HepG2 (cell line): ENCODE measurements around the gene ERCC5. TPM values are rescaled to one million over a fixed set of nuclear protein-coding genes. Genes with fewer than 3 reads are reported as not detected.

ENCODE experiments used
- HNRNPUL1 ChIP-seq: fragments of 200-400 bp; formaldehyde crosslinking; IDR thresholded peaks from 2 replicates; pipeline ENCODE4 v1.6.1; 2017; ENCODE audit warnings: low read depth, mild to moderate bottlenecking, low read length, moderate library complexity
- KAT8 ChIP-seq: IDR thresholded peaks from 2 replicates; pipeline ENCODE4 v1.6.1; 2016; ENCODE audit warnings: missing genetic modification reagents, missing compliant biosample characterization
- MEF2D ChIP-seq: sonication (generic); formaldehyde crosslinking; IDR thresholded peaks from 2 replicates; pipeline ENCODE4 v1.5.1; 2020; ENCODE audit warnings: mild to moderate bottlenecking, missing genetic modification reagents
- MYNN ChIP-seq: sonication (generic); formaldehyde crosslinking; IDR thresholded peaks from 2 replicates; pipeline ENCODE4 v1.4.0; 2020; ENCODE audit warnings: mild to moderate bottlenecking, low read depth, missing genetic modification reagents
- STAT5B ChIP-seq: sonication (generic); formaldehyde crosslinking; IDR thresholded peaks from 2 replicates; pipeline ENCODE4 v1.4.0; 2020; ENCODE audit warnings: missing genetic modification reagents
- TAF15 ChIP-seq: fragments of 200-400 bp; formaldehyde crosslinking; IDR thresholded peaks from one replicate; pipeline ENCODE4 v1.6.1; 2018; ENCODE audit warnings: mild to moderate bottlenecking, low read depth, low read length; ENCODE audit not compliant: poor library complexity, severe bottlenecking
- ZBTB21 ChIP-seq: sonication (generic); formaldehyde crosslinking; IDR thresholded peaks from 2 replicates; pipeline ENCODE4 v1.4.0; 2020; ENCODE audit warnings: missing genetic modification reagents
- ZNF10 ChIP-seq: sonication (generic); formaldehyde crosslinking; IDR thresholded peaks from 2 replicates; pipeline ENCODE4 v1.4.0; 2020; ENCODE audit warnings: mild to moderate bottlenecking, low read depth, missing genetic modification reagents, borderline replicate concordance
- ZNF101 ChIP-seq: sonication (generic); formaldehyde crosslinking; IDR thresholded peaks from 2 replicates; pipeline ENCODE4 v1.4.0; 2020; ENCODE audit warnings: mild to moderate bottlenecking, low read depth, missing genetic modification reagents, borderline replicate concordance
- ZNF326 ChIP-seq: sonication (generic); formaldehyde crosslinking; IDR thresholded peaks from 2 replicates; pipeline ENCODE4 v1.4.0; 2020; ENCODE audit warnings: missing genetic modification reagents, borderline replicate concordance
- ZNF441 ChIP-seq: sonication (generic); formaldehyde crosslinking; IDR thresholded peaks from 2 replicates; pipeline ENCODE4 v1.7.0; 2021; ENCODE audit warnings: missing genetic modification reagents, borderline replicate concordance
- ZNF652 ChIP-seq: IDR thresholded peaks from 2 replicates; pipeline ENCODE4 v1.6.1; 2016; ENCODE audit warnings: low read depth, borderline replicate concordance
- ZNF891 ChIP-seq: sonication (generic); formaldehyde crosslinking; IDR thresholded peaks from 2 replicates; pipeline ENCODE4 v1.5.0; 2020; ENCODE audit warnings: mild to moderate bottlenecking, missing genetic modification reagents
- polyA plus RNA-seq, 8 experiments: library from polyadenylated mRNA; depleted of rRNA in 3 of 8; stranded (reverse) in 7 of 8; unstranded in 1 of 8; fragments of >200 nt; fragmentation: Illumina TruSeq in 4 of 8; extraction: Trizol in 4 of 8; gene quantifications; 2 replicates each; pipeline versions ENCODE4 v1.2.1 to v1.2.3, GENCODE V29; 2011 to 2016; ENCODE audit warnings: low read depth in 4 of 8, missing spikeins in 1 of 8, mixed read lengths in 1 of 8; ENCODE audit not compliant: insufficient read depth in 1 of 8
- total RNA-seq, 5 experiments: library from RNA; depleted of rRNA; stranded (reverse); fragments of >200 nt; fragmentation: Illumina TruSeq; extraction: Trizol; gene quantifications; 2 replicates each; pipeline ENCODE4 v1.2.3, GENCODE V29; 2016; ENCODE audit warnings: low read depth in 1 of 5
- TF ChIP-seq, protein P1 (sequence below): sonication (generic); formaldehyde crosslinking; IDR thresholded peaks from 2 replicates; pipeline ENCODE4 v1.4.0; 2020; ENCODE audit warnings: missing genetic modification reagents, borderline replicate concordance
- TF ChIP-seq, protein P2 (sequence below): sonication (generic); formaldehyde crosslinking; IDR thresholded peaks from 2 replicates; pipeline ENCODE4 v1.4.0; 2020; ENCODE audit warnings: mild to moderate bottlenecking, missing genetic modification reagents, borderline replicate concordance
- TF ChIP-seq, protein P3 (sequence below): sonication (generic); formaldehyde crosslinking; IDR thresholded peaks from 2 replicates; pipeline ENCODE4 v1.4.0; 2020; ENCODE audit warnings: mild to moderate bottlenecking, missing genetic modification reagents, borderline replicate concordance
- TF ChIP-seq, protein P4 (sequence below): sonication (generic); formaldehyde crosslinking; IDR thresholded peaks from 2 replicates; pipeline ENCODE4 v1.5.1; 2020; ENCODE audit warnings: mild to moderate bottlenecking, missing genetic modification reagents, moderate library complexity

Gene ERCC5
- total and polyA plus RNA-seq, 2 of the 13 experiments (the other 11 are each of a cell fraction or from before 2014, with no cell fraction given): 12.9 to 35.5 TPM

DNA sequence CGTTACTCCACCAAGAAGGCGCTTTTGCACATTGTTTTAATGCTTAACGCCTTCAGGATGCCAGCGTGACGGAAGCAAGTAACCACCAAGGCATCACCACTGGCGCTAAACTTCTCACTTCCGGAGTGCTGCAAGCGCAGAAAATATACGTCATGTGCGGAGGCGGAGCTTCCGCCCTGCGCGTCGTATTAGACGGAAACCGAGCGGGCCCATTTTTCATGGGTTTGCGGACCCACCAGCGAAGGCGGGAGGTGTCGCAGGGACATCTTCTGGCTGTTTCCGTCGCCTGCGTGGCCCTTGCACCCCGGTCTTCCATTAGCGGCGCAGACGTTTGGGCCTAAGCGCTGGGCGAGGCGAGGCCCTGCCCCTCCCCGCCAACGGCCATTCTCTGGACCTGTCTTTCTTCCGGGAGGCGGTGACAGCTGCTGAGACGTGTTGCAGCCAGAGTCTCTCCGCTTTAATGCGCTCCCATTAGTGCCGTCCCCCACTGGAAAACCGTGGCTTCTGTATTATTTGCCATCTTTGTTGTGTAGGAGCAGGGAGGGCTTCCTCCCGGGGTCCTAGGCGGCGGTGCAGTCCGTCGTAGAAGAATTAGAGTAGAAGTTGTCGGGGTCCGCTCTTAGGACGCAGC, at the start of gene ERCC5 (continued):
- peak; percentile 83 for TF ChIP-seq TAF15
- 0 out of 2 replicates have a peak, but pooled peaks have one; percentile 20 for TF ChIP-seq ZNF652 (CRISPR knock-in tag)
- TF ChIP-seq MYNN (CRISPR knock-in tag): no peak
- TF ChIP-seq ZNF10 (CRISPR knock-in tag): no peak
- TF ChIP-seq ZNF891 (CRISPR knock-in tag): peak; percentile 95; the same call in 1 of the 2 replicates
- peak; percentile 97 for TF ChIP-seq ZBTB21 (CRISPR knock-in tag)
- no peak for TF ChIP-seq STAT5B (CRISPR knock-in tag)
- TF ChIP-seq ZNF326 (CRISPR knock-in tag): no peak
- TF ChIP-seq ZNF101 (CRISPR knock-in tag): 0 out of 2 replicates have a peak, but pooled peaks have one; percentile 43
- TF ChIP-seq, protein P1, sequence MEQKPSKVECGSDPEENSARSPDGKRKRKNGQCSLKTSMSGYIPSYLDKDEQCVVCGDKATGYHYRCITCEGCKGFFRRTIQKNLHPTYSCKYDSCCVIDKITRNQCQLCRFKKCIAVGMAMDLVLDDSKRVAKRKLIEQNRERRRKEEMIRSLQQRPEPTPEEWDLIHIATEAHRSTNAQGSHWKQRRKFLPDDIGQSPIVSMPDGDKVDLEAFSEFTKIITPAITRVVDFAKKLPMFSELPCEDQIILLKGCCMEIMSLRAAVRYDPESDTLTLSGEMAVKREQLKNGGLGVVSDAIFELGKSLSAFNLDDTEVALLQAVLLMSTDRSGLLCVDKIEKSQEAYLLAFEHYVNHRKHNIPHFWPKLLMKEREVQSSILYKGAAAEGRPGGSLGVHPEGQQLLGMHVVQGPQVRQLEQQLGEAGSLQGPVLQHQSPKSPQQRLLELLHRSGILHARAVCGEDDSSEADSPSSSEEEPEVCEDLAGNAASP (CRISPR knock-in tag): peak; percentile 72
- TF ChIP-seq HNRNPUL1: no peak
- TF ChIP-seq, protein P2, sequence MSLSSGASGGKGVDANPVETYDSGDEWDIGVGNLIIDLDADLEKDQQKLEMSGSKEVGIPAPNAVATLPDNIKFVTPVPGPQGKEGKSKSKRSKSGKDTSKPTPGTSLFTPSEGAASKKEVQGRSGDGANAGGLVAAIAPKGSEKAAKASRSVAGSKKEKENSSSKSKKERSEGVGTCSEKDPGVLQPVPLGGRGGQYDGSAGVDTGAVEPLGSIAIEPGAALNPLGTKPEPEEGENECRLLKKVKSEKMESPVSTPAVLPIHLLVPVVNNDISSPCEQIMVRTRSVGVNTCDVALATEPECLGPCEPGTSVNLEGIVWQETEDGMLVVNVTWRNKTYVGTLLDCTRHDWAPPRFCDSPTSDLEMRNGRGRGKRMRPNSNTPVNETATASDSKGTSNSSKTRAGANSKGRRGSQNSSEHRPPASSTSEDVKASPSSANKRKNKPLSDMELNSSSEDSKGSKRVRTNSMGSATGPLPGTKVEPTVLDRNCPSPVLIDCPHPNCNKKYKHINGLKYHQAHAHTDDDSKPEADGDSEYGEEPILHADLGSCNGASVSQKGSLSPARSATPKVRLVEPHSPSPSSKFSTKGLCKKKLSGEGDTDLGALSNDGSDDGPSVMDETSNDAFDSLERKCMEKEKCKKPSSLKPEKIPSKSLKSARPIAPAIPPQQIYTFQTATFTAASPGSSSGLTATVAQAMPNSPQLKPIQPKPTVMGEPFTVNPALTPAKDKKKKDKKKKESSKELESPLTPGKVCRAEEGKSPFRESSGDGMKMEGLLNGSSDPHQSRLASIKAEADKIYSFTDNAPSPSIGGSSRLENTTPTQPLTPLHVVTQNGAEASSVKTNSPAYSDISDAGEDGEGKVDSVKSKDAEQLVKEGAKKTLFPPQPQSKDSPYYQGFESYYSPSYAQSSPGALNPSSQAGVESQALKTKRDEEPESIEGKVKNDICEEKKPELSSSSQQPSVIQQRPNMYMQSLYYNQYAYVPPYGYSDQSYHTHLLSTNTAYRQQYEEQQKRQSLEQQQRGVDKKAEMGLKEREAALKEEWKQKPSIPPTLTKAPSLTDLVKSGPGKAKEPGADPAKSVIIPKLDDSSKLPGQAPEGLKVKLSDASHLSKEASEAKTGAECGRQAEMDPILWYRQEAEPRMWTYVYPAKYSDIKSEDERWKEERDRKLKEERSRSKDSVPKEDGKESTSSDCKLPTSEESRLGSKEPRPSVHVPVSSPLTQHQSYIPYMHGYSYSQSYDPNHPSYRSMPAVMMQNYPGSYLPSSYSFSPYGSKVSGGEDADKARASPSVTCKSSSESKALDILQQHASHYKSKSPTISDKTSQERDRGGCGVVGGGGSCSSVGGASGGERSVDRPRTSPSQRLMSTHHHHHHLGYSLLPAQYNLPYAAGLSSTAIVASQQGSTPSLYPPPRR: peak; percentile 71; the same call in 1 of the 2 replicates
- peak; percentile 100 for TF ChIP-seq KAT8 (CRISPR knock-in tag)
- TF ChIP-seq ZNF441 (CRISPR knock-in tag): peak; percentile 86
- TF ChIP-seq, protein P3, sequence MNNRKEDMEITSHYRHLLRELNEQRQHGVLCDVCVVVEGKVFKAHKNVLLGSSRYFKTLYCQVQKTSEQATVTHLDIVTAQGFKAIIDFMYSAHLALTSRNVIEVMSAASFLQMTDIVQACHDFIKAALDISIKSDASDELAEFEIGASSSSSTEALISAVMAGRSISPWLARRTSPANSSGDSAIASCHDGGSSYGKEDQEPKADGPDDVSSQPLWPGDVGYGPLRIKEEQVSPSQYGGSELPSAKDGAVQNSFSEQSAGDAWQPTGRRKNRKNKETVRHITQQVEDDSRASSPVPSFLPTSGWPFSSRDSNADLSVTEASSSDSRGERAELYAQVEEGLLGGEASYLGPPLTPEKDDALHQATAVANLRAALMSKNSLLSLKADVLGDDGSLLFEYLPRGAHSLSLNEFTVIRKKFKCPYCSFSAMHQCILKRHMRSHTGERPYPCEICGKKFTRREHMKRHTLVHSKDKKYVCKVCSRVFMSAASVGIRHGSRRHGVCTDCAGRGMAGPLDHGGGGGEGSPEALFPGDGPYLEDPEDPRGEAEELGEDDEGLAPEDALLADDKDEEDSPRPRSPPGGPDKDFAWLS (CRISPR knock-in tag): no peak
- peak; percentile 84 for TF ChIP-seq MEF2D (CRISPR knock-in tag)
- TF ChIP-seq, protein P4, sequence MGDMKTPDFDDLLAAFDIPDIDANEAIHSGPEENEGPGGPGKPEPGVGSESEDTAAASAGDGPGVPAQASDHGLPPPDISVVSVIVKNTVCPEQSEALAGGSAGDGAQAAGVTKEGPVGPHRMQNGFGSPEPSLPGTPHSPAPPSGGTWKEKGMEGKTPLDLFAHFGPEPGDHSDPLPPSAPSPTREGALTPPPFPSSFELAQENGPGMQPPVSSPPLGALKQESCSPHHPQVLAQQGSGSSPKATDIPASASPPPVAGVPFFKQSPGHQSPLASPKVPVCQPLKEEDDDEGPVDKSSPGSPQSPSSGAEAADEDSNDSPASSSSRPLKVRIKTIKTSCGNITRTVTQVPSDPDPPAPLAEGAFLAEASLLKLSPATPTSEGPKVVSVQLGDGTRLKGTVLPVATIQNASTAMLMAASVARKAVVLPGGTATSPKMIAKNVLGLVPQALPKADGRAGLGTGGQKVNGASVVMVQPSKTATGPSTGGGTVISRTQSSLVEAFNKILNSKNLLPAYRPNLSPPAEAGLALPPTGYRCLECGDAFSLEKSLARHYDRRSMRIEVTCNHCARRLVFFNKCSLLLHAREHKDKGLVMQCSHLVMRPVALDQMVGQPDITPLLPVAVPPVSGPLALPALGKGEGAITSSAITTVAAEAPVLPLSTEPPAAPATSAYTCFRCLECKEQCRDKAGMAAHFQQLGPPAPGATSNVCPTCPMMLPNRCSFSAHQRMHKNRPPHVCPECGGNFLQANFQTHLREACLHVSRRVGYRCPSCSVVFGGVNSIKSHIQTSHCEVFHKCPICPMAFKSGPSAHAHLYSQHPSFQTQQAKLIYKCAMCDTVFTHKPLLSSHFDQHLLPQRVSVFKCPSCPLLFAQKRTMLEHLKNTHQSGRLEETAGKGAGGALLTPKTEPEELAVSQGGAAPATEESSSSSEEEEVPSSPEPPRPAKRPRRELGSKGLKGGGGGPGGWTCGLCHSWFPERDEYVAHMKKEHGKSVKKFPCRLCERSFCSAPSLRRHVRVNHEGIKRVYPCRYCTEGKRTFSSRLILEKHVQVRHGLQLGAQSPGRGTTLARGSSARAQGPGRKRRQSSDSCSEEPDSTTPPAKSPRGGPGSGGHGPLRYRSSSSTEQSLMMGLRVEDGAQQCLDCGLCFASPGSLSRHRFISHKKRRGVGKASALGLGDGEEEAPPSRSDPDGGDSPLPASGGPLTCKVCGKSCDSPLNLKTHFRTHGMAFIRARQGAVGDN (CRISPR knock-in tag): peak; percentile 98
